Omental fat pad (tissue), 4 donors: ENCODE measurements around the gene ZNF648. TPM values are rescaled to one million over a fixed set of nuclear protein-coding genes. Genes with fewer than 3 reads are reported as not detected.
"Not testable (repeated sequence)": the region's sequence is repeated elsewhere in the genome, so short reads cannot be mapped to it uniquely, and the experiment has no call there.

ENCODE experiments used
- ATAC-seq: fragments of 150-250 bp; one replicate; pipeline ENCODE4 v1.9.1; 2016; ENCODE audit warnings: mild to moderate bottlenecking, moderate library complexity; ENCODE audit not compliant: low FRiP score
- DNase-seq: peaks from one replicate; pipeline ENCODE4 v3.0.0-alpha.2; 2019; ENCODE audit warnings: low spot score
- total RNA-seq, 4 donors: library from RNA; depleted of rRNA; stranded (reverse); fragments of >200 nt; gene quantifications; one replicate each; pipeline ENCODE4 v1.1.0, GENCODE V29; 2016
- TF ChIP-seq, protein P1 (sequence below), 3 donors: fragments of 450-650 bp; IDR thresholded peaks; one replicate each; pipeline ENCODE4 v1.5.1; 2016 to 2017; ENCODE audit warnings: antibody characterized with exemption in 3 of 3, mild to moderate bottlenecking in 3 of 3, moderate library complexity in 2 of 3

ZNF648 gene
- total RNA-seq, 4 donors from 2014 or later: not detected

DNA sequence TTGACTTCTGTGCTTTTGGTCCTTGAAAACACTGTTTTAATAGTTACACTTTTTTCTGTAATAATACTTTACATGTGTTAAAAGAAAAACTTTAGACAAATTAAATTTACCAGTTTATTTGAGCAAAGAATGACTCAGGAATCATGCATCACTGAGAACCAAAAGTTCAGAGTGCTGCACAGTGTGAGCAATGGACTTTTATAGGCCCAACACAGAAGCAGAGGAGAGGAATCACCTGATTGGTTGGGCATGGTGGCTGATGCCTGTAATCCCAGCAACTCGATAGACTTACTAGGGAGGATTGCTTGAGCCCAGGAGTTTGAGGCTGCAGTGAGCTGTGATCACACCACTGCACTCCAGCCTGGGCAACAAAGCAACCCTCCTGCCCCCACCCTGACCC, 29.3 kb downstream of the ZNF648 start:
- ATAC-seq (no peak), DNase-seq (no peak)
- TF ChIP-seq, protein P1, sequence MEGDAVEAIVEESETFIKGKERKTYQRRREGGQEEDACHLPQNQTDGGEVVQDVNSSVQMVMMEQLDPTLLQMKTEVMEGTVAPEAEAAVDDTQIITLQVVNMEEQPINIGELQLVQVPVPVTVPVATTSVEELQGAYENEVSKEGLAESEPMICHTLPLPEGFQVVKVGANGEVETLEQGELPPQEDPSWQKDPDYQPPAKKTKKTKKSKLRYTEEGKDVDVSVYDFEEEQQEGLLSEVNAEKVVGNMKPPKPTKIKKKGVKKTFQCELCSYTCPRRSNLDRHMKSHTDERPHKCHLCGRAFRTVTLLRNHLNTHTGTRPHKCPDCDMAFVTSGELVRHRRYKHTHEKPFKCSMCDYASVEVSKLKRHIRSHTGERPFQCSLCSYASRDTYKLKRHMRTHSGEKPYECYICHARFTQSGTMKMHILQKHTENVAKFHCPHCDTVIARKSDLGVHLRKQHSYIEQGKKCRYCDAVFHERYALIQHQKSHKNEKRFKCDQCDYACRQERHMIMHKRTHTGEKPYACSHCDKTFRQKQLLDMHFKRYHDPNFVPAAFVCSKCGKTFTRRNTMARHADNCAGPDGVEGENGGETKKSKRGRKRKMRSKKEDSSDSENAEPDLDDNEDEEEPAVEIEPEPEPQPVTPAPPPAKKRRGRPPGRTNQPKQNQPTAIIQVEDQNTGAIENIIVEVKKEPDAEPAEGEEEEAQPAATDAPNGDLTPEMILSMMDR (IDR thresholded peaks at IDR 0.05): no peak

DNA sequence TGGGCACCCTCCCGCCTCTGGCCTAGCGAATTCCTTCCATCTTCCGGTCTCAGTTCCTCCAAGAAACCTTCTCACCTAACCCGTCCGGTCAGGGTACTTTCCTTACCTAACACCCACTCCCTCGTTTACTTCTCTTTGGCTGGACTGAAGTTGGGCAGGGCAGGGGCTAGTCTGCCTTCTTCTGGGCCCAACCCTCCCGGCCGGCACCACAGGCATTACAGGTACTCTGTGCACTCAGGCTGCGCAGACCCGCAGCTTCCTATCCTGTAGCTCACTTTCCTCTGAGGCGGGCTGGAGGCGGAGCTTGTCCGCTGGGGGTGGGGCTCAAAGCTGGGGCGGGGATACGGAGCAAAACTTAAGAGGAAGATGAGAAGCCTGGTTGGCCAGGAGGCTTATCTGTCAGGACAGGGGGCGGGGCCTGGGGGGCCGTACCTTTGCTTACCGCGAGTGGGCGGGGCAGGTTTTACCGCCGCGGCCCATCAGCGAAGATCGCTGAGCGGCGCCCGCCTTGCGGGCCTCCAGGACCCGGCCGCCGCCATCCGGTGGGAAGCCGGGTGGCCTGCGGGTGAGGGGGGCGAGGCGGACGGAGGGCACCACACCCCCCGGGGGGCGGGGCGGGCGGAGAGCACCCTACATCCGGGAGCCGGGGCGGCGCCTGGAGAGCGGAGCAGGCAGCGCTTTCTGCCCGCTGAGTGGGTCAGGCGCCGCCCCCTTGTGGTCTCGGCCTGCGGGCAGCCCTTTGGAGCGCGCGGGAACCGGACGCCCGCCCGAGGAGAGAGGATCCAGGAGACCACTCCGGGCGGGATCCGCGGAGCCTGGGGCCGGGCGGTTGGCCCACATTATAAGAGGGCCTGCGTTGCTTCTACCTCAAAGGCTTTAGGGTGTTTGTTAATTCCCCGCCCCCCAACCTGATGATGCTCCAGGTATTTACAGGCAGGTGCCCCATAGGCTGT, 31.9 kb downstream of the ZNF648 start:
- peak; percentile 99 for ATAC-seq
- DNase-seq: peak; percentile 95
- TF ChIP-seq, protein P1 (IDR thresholded peaks at IDR 0.05): no peak

DNA sequence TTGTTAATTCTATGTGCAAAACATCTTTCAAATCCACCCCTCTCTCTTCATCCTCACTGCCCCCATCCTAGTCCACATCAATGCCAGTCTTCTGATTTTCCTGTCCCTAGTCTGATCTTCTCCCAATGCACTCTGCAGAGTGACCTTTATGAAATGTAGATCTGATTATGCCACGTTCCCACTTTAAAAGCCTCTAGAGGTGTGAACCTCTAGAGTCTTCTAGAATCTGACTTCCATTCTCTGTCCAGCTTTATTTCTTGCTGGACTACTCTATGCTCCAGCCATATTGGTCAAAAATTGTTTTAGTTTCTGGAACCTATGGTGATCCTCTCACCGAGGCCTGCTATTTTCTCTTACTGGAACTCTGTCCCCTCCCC, 32.5 kb downstream of the ZNF648 start:
- DNase-seq (no peak), ATAC-seq (no peak)
- TF ChIP-seq, protein P1 (IDR thresholded peaks at IDR 0.05): no peak

GRCh38 chr1:182015360-182015759, 46.2 kb downstream of the ZNF648 start:
- DNase-seq (no peak), ATAC-seq (no peak)
- TF ChIP-seq, protein P1 (IDR thresholded peaks at IDR 0.05): no peak

- ATAC-seq, DNase-seq: not testable (repeated sequence)
Measured at GRCh38 chr1:182010800-182011370, 50.6 kb downstream of the ZNF648 start.

DNA sequence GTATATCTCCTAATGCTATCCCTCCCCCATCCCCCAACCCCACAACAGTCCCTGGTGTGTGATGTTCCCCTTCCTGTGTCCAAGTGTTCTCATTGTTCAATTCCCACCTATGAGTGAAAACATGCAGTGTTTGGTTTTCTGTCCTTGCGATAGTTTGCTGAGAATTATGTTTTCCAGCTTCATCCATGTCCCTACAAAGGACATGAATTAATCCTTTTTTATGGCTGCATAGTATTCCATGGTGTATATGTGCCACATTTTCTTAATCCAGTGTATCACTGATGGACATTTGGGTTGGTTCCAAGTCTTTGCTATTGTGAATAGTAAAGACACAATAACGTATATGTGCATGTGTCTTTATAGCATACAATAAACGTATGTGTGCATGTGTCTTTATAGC, 56.1 kb downstream of the ZNF648 start:
- DNase-seq: not testable (repeated sequence)

GRCh38 chr1:182004601-182005000, 56.9 kb downstream of the ZNF648 start:
- ATAC-seq (no peak), DNase-seq (no peak)
- TF ChIP-seq, protein P1 (IDR thresholded peaks at IDR 0.05): no peak

More for the DNA sequence above, 56.1 kb downstream of the ZNF648 start:
- not testable (repeated sequence) for ATAC-seq
